GM13976 (cell line): ENCODE results near the gene ADGRL1.

Experiments used
- DNase-seq: peaks from one replicate; pipeline ENCODE4 v3.0.0; 2012; ENCODE audit warnings: low spot score
- CTCF ChIP-seq: IDR thresholded peaks from 2 replicates; pipeline ENCODE4 v1.5.1; 2012; ENCODE audit warnings: borderline replicate concordance, mild to moderate bottlenecking; ENCODE audit not compliant: insufficient read depth; ENCODE audit errors: extremely low read depth, missing control alignments, control extremely low read depth
- in situ Hi-C: fragments of 300-500 bp; cut with MboI; formaldehyde crosslinking; loops from one replicate; pipeline ENCODE4 v1.12.0; 2022; ENCODE audit warnings: low sequenced_read_pairs, mixed read lengths, inconsistent platforms; ENCODE audit not compliant: unreplicated experiment

ADGRL1 gene

GRCh38 chr19:14103310-14103709, 102.7 kb downstream of the ADGRL1 start:
- TF ChIP-seq CTCF: no peak
- in situ Hi-C loops: no loop called here
- no peak for DNase-seq

- no peak for TF ChIP-seq CTCF
- in situ Hi-C loops: no loop called here
- no peak for DNase-seq
Observed at GRCh38 chr19:14102756-14103155, 103.2 kb downstream of the ADGRL1 start.

GRCh38 chr19:14102102-14102696, 103.8 kb downstream of the ADGRL1 start:
- no peak for TF ChIP-seq CTCF
- in situ Hi-C loops: no loop called here

GRCh38 chr19:14101003-14101545, 104.9 kb downstream of the ADGRL1 start:
- no peak for TF ChIP-seq CTCF
- in situ Hi-C loops: no loop called here
- DNase-seq: no peak

More at GRCh38 chr19:14102102-14102696, 103.8 kb downstream of the ADGRL1 start:
- DNase-seq: no peak
